Measurements from ENCODE around the gene CD151. TPM values are rescaled to one million over a fixed set of nuclear protein-coding genes. Genes with fewer than 3 reads are reported as not detected.

CD151 gene
- polyA plus RNA-seq, 1 donor (not counting 4 experiments of a cell fraction or from before 2014, with no cell fraction given), result 434 TPM

DNA sequence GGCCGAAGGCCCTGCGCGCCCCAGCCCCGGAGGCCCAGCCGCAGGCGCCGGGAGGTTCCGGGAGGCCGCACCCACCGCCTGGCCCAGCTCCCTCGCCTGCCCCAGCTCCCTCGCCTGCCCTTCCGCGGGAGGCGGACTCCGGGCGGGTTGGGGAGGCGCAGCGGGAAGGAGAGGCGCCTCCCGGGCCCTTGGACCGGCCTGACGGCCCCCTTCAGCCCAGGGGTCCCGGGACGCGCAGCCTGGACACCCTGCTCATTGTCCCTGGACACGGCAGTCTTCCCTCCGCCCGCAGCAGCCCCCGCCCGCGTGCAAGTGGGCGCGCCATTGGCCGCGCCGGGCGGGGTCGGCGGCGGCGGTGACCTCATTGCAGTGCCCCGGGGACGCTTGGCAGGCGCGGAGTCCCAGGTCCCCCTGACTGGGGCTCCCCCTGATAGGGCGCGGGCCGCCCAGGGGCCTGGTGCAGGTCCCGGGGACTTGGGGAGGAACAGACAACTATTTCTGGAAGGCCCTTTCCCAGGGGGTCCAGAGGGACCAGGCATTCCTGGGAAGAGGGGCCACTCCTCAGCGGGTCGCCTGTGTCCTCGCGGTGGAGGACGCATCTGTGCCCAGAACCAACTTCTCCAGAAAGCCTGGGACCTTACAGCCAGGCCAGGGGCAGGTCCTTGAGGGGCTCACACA lies 501 bp downstream of the CD151 start:
- H3K9ac ChIP-seq (ENCODE audit: control insufficient read depth, extremely low read depth, insufficient read depth, low read length), result peak overlapping the region; percentile 95
- H3K9me1 ChIP-seq (ENCODE audit: control insufficient read depth, extremely low read depth, insufficient read depth, low read length), result no peaks in the 10 kb centered on the region
- peaks cover 7 to 17% of the 10 kb centered on the region in 2 experiments for H3K36me3 ChIP-seq (ENCODE audit: control insufficient read depth in 2 of 2, extremely low read depth in 1 of 2, insufficient read depth in 2 of 2, low read length in 2 of 2)
- DNase-seq (ENCODE audit: low read depth, low spot score), result no peak
- FAIRE-seq, result no peak
- H3K4me1 ChIP-seq (ENCODE audit: control insufficient read depth, extremely low read depth, insufficient read depth, low read length), result peaks cover 43% of the 10 kb centered on the region
- TF ChIP-seq EZH2 (IDR thresholded peaks at IDR 0.05; ENCODE audit: low read length), result no peak
- TF ChIP-seq, protein P1, sequence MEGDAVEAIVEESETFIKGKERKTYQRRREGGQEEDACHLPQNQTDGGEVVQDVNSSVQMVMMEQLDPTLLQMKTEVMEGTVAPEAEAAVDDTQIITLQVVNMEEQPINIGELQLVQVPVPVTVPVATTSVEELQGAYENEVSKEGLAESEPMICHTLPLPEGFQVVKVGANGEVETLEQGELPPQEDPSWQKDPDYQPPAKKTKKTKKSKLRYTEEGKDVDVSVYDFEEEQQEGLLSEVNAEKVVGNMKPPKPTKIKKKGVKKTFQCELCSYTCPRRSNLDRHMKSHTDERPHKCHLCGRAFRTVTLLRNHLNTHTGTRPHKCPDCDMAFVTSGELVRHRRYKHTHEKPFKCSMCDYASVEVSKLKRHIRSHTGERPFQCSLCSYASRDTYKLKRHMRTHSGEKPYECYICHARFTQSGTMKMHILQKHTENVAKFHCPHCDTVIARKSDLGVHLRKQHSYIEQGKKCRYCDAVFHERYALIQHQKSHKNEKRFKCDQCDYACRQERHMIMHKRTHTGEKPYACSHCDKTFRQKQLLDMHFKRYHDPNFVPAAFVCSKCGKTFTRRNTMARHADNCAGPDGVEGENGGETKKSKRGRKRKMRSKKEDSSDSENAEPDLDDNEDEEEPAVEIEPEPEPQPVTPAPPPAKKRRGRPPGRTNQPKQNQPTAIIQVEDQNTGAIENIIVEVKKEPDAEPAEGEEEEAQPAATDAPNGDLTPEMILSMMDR (optimal IDR thresholded peaks at IDR 0.05 in 1 of 3, IDR thresholded peaks at IDR 0.05 in 1 of 3, conservative IDR thresholded peaks at IDR 0.05 in 1 of 3; ENCODE audit: extremely low read depth in 1 of 3, insufficient read depth in 2 of 3, low read length in 3 of 3), result no peak
- dilution Hi-C loops (cut with MboI; ENCODE audit: extremely low pct_ligation_motif_present, low sequenced_read_pairs), result no loop called here
- H2AFZ ChIP-seq (ENCODE audit: control insufficient read depth, low read length), result no peak overlapping the region
- H3K9me3 ChIP-seq (ENCODE audit: control insufficient read depth, low read depth, low read length), result no peaks in the 10 kb centered on the region
- peaks cover 40% of the 10 kb centered on the region for H3K79me2 ChIP-seq (ENCODE audit: control insufficient read depth, insufficient read depth, low read length)
- H3K27ac ChIP-seq (ENCODE audit: control insufficient read depth, insufficient read depth, low read length), result peak overlapping the region; percentile 94
- H3K4me2 ChIP-seq (ENCODE audit: control insufficient read depth, extremely low read depth, insufficient read depth, low read depth, low read length), result peak overlapping the region; percentile 98
- peak overlapping the region; percentile 78 to 86 (median 84) for H3K4me3 ChIP-seq (ENCODE audit: control insufficient read depth in 2 of 3, extremely low read depth in 1 of 3, insufficient read depth in 2 of 3, low read depth in 1 of 3, low read length in 3 of 3)
- peaks cover 2% of the 10 kb centered on the region for H4K20me1 ChIP-seq (ENCODE audit: control insufficient read depth, extremely low read depth, insufficient read depth, low read length)
- H3K27me3 ChIP-seq (ENCODE audit: control insufficient read depth, extremely low read depth, insufficient read depth, low read length), result peaks cover 29% of the 10 kb centered on the region

DNA sequence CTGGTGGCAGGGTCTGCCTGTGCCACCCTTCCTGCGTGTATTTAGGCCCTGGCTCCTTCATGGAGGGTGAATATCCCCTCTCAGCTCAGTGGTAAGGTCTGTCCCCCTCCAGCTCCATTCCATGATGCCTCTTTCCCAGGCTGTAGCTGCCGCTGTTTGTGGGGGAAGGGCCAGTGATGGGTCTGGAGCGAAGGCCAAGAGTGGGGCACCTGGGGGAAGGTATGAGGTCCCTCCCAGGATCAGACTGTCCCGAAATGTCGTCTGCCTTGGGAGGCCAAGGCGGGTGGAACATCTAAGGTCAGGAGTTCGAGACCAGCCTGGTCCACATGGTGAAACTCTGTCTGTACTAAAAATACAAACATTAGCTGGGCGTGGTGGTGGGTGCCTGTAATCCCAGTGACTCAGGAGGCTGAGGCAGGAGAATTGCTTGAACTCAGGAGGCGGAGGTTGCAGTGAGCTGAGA lies 1.1 kb downstream of the CD151 start:
- Histone ChIP-seq H3K79me2 (ENCODE audit: control insufficient read depth, insufficient read depth, low read length) (peaks cover 44% of the 10 kb centered on the region), H3K27me3 (ENCODE audit: control insufficient read depth, extremely low read depth, insufficient read depth, low read length) (peaks cover 23% of the 10 kb centered on the region), H2AFZ (ENCODE audit: control insufficient read depth, low read length) (no peak overlapping the region), H3K9ac (ENCODE audit: control insufficient read depth, extremely low read depth, insufficient read depth, low read length) (peak overlapping the region; percentile 95), H3K27ac (ENCODE audit: control insufficient read depth, insufficient read depth, low read length) (peak overlapping the region; percentile 94), H3K4me1 (ENCODE audit: control insufficient read depth, extremely low read depth, insufficient read depth, low read length) (peaks cover 44% of the 10 kb centered on the region), H3K9me3 (ENCODE audit: control insufficient read depth, low read depth, low read length) (no peaks in the 10 kb centered on the region), H3K36me3 (ENCODE audit: control insufficient read depth in 2 of 2, extremely low read depth in 1 of 2, insufficient read depth in 2 of 2, low read length in 2 of 2) (peaks cover 12 to 20% of the 10 kb centered on the region in 2 experiments), H3K9me1 (ENCODE audit: control insufficient read depth, extremely low read depth, insufficient read depth, low read length) (peaks cover 2% of the 10 kb centered on the region), H3K4me2 (ENCODE audit: control insufficient read depth, extremely low read depth, insufficient read depth, low read depth, low read length) (peak overlapping the region; percentile 98), H4K20me1 (ENCODE audit: control insufficient read depth, extremely low read depth, insufficient read depth, low read length) (peaks cover 2% of the 10 kb centered on the region), H3K4me3 (ENCODE audit: control insufficient read depth in 2 of 3, extremely low read depth in 1 of 3, insufficient read depth in 2 of 3, low read depth in 1 of 3, low read length in 3 of 3) (peak overlapping the region; percentile 78 to 86 (median 84))
- no peak for TF ChIP-seq EZH2 (IDR thresholded peaks at IDR 0.05; ENCODE audit: low read length)
- TF ChIP-seq, protein P1 (optimal IDR thresholded peaks at IDR 0.05 in 1 of 3, IDR thresholded peaks at IDR 0.05 in 1 of 3, conservative IDR thresholded peaks at IDR 0.05 in 1 of 3; ENCODE audit: extremely low read depth in 1 of 3, insufficient read depth in 2 of 3, low read length in 3 of 3), result no peak
- no peak for FAIRE-seq
- dilution Hi-C loops (cut with MboI; ENCODE audit: extremely low pct_ligation_motif_present, low sequenced_read_pairs), result no loop called here
- no peak for DNase-seq (ENCODE audit: low read depth, low spot score)
